ENCODE results near the gene GALNT14.

The GALNT14 gene

DNA sequence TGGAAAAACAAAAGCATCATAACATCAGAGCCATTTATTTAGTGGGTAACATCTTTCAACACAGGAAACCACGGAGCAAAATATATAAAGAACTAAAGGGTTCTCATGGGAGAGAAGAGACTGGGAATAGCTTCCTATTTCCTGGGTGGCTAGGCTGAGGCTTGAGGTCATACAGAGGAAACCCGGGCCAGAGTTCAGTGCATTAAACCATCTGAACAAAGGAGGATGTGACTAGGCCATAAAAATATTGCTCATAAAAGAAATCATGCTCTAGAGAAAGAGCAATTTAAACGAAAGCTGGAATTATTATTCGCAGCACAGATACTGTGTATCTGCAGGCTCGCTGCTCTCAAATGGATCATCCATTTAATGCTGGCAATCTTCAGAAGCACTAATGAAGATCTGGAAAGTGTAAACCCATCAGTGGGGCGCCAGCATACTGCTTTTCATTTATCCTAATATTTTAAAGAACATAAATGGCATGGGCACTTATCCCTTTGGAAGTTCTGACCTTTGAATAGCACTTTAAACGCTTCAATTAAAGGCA is 83.3 kb downstream of the GALNT14 start:
- TF ChIP-seq ZFX (IDR thresholded peaks at IDR 0.05; ENCODE audit: borderline replicate concordance) (no peak), CTCF (IDR thresholded peaks at IDR 0.05) (no peak)
- H3K27ac ChIP-seq: no peak overlapping the region

DNA sequence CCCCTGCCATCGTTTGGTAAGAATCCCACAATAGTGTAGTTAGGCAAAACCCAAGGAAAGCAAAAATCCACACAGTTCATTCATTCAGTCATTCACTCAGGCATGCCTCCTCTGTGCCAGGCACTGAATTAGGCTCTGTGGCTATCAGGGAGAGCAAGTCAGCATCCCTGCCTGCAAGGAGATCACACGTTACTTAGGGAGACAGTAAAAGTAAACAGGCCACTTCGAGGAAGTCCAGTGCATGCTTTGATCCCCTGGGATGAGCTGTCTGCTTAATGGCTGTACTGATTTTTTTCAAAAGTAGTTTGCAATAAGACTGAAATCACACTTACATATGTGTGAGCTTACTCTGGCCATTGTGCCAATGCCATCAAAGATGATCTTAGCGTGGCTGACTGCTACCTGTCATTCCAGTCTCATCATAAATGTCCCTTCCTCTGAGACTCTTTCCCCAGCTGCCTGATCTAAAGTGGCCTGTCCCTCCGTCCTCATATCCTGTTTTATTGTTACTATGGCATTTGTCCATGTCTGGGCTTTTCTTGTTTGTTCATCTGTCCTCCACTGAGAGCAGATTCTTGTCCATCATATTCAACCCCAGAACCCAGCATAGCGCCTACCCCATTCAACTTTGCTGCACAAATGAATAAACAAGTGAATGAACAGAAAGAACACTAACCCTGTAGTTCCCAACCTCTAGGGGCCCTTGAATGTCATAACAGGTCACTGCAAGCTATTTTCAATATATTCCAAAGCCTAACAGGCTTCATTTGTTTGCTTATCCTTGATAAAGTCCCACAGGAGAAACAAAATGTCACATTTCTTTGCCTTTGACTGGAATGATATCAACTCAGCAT is 84.1 kb downstream of the GALNT14 start:
- H3K27ac ChIP-seq: no peak overlapping the region
- TF ChIP-seq ZFX (IDR thresholded peaks at IDR 0.05; ENCODE audit: borderline replicate concordance) (no peak), CTCF (IDR thresholded peaks at IDR 0.05) (no peak)

DNA sequence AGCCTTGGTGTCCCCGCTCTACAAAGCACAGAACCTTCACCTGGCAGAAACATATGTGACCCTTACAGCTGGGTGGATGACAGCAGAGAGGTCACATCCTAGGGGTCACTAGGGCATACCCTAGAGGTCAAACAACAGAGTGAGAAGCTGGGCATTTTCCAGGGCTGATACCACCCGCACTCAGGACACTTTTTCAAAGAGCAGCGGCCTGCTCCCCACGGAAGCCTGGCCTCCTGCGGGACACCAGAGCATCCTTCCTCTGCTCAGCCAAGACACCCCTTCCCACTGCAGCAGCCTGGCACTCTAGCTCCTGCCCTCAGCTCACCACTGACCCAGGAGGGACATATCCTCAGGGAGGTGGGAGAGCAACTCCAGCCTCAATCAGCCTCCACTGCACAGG is 86.0 kb downstream of the GALNT14 start:
- H3K27ac ChIP-seq: no peak overlapping the region
- TF ChIP-seq ZFX (IDR thresholded peaks at IDR 0.05; ENCODE audit: borderline replicate concordance) (no peak), CTCF (IDR thresholded peaks at IDR 0.05) (no peak)

GRCh38 chr2:31051258-31052140 is 86.7 kb downstream of the GALNT14 start:
- TF ChIP-seq CTCF (IDR thresholded peaks at IDR 0.05) (no peak), ZFX (IDR thresholded peaks at IDR 0.05; ENCODE audit: borderline replicate concordance) (no peak)
- no peak overlapping the region for H3K27ac ChIP-seq

GRCh38 chr2:31049916-31050588 is 88.2 kb downstream of the GALNT14 start:
- no peak for TF ChIP-seq CTCF (IDR thresholded peaks at IDR 0.05)
- no peak for TF ChIP-seq ZFX (IDR thresholded peaks at IDR 0.05; ENCODE audit: borderline replicate concordance)
- no peak overlapping the region for H3K27ac ChIP-seq

GRCh38 chr2:31049264-31049663 is 89.0 kb downstream of the GALNT14 start:
- no peak overlapping the region for H3K27ac ChIP-seq
- TF ChIP-seq ZFX (IDR thresholded peaks at IDR 0.05; ENCODE audit: borderline replicate concordance) (no peak), CTCF (IDR thresholded peaks at IDR 0.05) (no peak)

Measured in 22Rv1 (cell line).